Middle frontal gyrus (tissue), 1 donor: ENCODE results near the gene SMTNL1.
"Not testable (repeated sequence)": the region's sequence is repeated elsewhere in the genome, so short reads cannot be mapped to it uniquely, and the experiment has no call there.

ENCODE experiments used
- DNase-seq: peaks from one replicate; pipeline ENCODE4 v3.0.0-alpha.2; 2015; ENCODE audit warnings: low spot score; ENCODE audit errors: extremely low spot score

SMTNL1 gene

GRCh38 chr11:57508341-57509170, 28.8 kb upstream of the SMTNL1 start:
- no peak for DNase-seq

GRCh38 chr11:57511741-57512430, 25.5 kb upstream of the SMTNL1 start:
- no peak for DNase-seq

GRCh38 chr11:57512646-57513451, 24.5 kb upstream of the SMTNL1 start:
- no peak for DNase-seq

GRCh38 chr11:57513452-57513795, 24.0 kb upstream of the SMTNL1 start:
- no peak for DNase-seq

- no peak for DNase-seq
These were observed 23.4 kb upstream of the SMTNL1 start for GRCh38 chr11:57513911-57514537.

GRCh38 chr11:57514538-57515331, 22.7 kb upstream of the SMTNL1 start:
- DNase-seq = no peak

- no peak for DNase-seq
These were observed 21.9 kb upstream of the SMTNL1 start, which contains the start of gene SLC43A1 for GRCh38 chr11:57515332-57516060. TSS of gene SLC43A1 (minus strand) at chr11:57515702. CDS start at chr11:57514111, 1,591 bp downstream.

- DNase-seq = no peak
These were observed 21.3 kb upstream of the SMTNL1 start for GRCh38 chr11:57516061-57516443.

- no peak for DNase-seq
These were observed 16.3 kb upstream of the SMTNL1 start for GRCh38 chr11:57521116-57521515.

GRCh38 chr11:57523419-57523818, 14.0 kb upstream of the SMTNL1 start:
- DNase-seq = no peak

GRCh38 chr11:57527056-57527631, 10.3 kb upstream of the SMTNL1 start:
- peak; percentile 45 for DNase-seq

- no peak for DNase-seq
These were observed 8.4 kb upstream of the SMTNL1 start for GRCh38 chr11:57529012-57529411.

- DNase-seq = no peak
These were observed 7.2 kb upstream of the SMTNL1 start for GRCh38 chr11:57530215-57530595.

GRCh38 chr11:57530596-57531507, 6.5 kb upstream of the SMTNL1 start, which contains the start of gene TIMM10:
TSS of gene TIMM10 (minus strand) at chr11:57530754. CDS start at chr11:57530189, 565 bp downstream.
- peak; percentile 97 for DNase-seq

- DNase-seq = not testable (repeated sequence)
These were observed 2.9 kb upstream of the SMTNL1 start for GRCh38 chr11:57534449-57534848.

- DNase-seq = no peak
These were observed 1.9 kb downstream of the SMTNL1 start for GRCh38 chr11:57539342-57539741.

- DNase-seq = no peak
These were observed 3.8 kb downstream of the SMTNL1 start for GRCh38 chr11:57541169-57541568.

GRCh38 chr11:57542582-57542981, 5.2 kb downstream of the SMTNL1 start:
- no peak for DNase-seq
